ENCODE results near the gene TEX264.
"Not testable (repeated sequence)": the region's sequence is repeated elsewhere in the genome, so short reads cannot be mapped to it uniquely, and the experiment has no call there.

The TEX264 gene

DNA sequence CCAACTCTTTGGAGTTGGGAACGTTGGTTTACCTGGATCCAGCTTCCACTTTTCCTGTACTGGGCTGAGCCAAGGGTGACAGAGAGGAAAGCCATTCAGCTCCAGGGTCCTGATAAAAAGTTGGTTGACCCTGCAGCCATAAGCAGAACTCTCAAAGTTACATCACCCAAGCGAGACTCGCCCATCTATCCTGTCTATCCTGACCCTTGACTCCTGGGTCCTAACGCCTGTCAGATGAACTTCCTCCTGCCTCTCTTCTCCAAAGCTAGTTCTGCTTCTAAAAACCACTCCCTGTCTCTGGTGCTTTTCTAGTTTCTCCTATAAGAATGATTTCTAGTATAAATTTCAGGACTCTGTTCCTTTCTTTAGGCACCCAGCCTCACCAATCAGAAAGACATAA is 71.9 kb downstream of the TEX264 start:
- H3K4me3 ChIP-seq (ENCODE audit: low read length in 2 of 2); H3K36me3 ChIP-seq (ENCODE audit: control insufficient read depth in 2 of 2, insufficient read depth in 2 of 2, low read length in 2 of 2); H3K9ac ChIP-seq (ENCODE audit: low read depth in 1 of 2, low read length in 2 of 2); H3K9me3 ChIP-seq (ENCODE audit: control insufficient read depth in 2 of 2, low read length in 2 of 2); H3K4me1 ChIP-seq (ENCODE audit: control insufficient read depth in 2 of 2, insufficient read depth in 2 of 2, low read length in 2 of 2); H3K27ac ChIP-seq (ENCODE audit: low read depth in 2 of 2, low read length in 2 of 2); H3K27me3 ChIP-seq (ENCODE audit: control insufficient read depth in 2 of 2, insufficient read depth in 2 of 2, low read length in 2 of 2): not testable (repeated sequence)

DNA sequence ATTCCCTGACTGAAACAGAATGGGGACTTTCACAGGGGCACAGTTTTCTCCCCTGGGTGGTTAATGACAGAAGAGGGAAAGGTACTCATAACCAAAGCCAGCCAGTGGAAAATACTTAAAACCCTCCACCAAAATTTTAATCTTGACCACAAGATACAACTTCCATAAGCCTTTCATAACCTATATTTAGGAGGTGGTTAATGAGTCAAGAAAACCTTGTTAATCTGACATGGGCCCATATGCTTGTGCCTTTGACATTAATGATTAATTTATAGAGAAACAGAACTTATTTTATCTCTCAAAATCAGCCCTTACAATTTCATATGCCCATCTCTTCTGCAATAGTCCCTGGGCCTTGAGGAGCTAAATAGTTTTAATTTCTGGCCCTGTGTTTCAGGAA is 76.8 kb downstream of the TEX264 start:
- H3K27ac ChIP-seq (ENCODE audit: low read depth in 2 of 2, low read length in 2 of 2), result no peak overlapping the region
- no peak overlapping the region for H3K9ac ChIP-seq (ENCODE audit: low read depth in 1 of 2, low read length in 2 of 2)
- no peaks in the 10 kb centered on the region for H3K9me3 ChIP-seq (ENCODE audit: control insufficient read depth in 2 of 2, low read length in 2 of 2)
- H3K36me3 ChIP-seq (ENCODE audit: control insufficient read depth in 2 of 2, insufficient read depth in 2 of 2, low read length in 2 of 2), result no peaks in the 10 kb centered on the region
- H3K4me1 ChIP-seq (ENCODE audit: control insufficient read depth in 2 of 2, insufficient read depth in 2 of 2, low read length in 2 of 2), result no peaks in the 10 kb centered on the region
- H3K4me3 ChIP-seq (ENCODE audit: low read length in 2 of 2), result no peak overlapping the region
- H3K27me3 ChIP-seq (ENCODE audit: control insufficient read depth in 2 of 2, insufficient read depth in 2 of 2, low read length in 2 of 2), result no peaks in the 10 kb centered on the region

- Histone ChIP-seq H3K27me3 (ENCODE audit: control insufficient read depth in 2 of 2, insufficient read depth in 2 of 2, low read length in 2 of 2) (no peaks in the 10 kb centered on the region), H3K9me3 (ENCODE audit: control insufficient read depth in 2 of 2, low read length in 2 of 2) (no peaks in the 10 kb centered on the region), H3K9ac (ENCODE audit: low read depth in 1 of 2, low read length in 2 of 2) (no peak overlapping the region), H3K27ac (ENCODE audit: low read depth in 2 of 2, low read length in 2 of 2) (no peak overlapping the region), H3K4me3 (ENCODE audit: low read length in 2 of 2) (no peak overlapping the region), H3K4me1 (ENCODE audit: control insufficient read depth in 2 of 2, insufficient read depth in 2 of 2, low read length in 2 of 2) (no peaks in the 10 kb centered on the region), H3K36me3 (ENCODE audit: control insufficient read depth in 2 of 2, insufficient read depth in 2 of 2, low read length in 2 of 2) (no peaks in the 10 kb centered on the region)
These were observed 77.3 kb downstream of the TEX264 start for GRCh38 chr3:51748327-51748726.

DNA sequence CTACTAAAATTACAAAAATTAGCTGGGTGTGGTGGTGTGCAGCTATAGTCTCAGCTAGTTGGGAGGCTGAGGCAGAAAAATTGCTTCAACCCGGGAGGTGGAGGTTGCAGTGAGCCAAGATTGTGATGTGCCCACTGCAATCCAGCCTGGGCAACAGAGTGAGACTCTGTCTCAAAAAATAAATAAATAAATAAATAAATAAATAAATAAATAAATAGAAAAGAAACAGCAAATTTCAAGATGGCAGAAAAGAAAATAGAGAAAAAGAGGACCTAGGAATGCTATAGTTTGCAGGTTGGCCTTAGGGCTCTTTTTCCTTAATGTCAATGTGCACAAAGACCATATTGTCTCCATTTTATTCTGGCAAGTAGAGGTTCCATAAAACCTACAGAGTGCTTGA is 79.8 kb downstream of the TEX264 start:
- H3K27ac ChIP-seq (ENCODE audit: low read depth in 2 of 2, low read length in 2 of 2), result no peak overlapping the region
- no peak overlapping the region for H3K4me3 ChIP-seq (ENCODE audit: low read length in 2 of 2)
- H3K9ac ChIP-seq (ENCODE audit: low read depth in 1 of 2, low read length in 2 of 2), result no peak overlapping the region
- H3K4me1 ChIP-seq (ENCODE audit: control insufficient read depth in 2 of 2, insufficient read depth in 2 of 2, low read length in 2 of 2), result no peaks in the 10 kb centered on the region
- H3K36me3 ChIP-seq (ENCODE audit: control insufficient read depth in 2 of 2, insufficient read depth in 2 of 2, low read length in 2 of 2), result no peaks in the 10 kb centered on the region
- H3K27me3 ChIP-seq (ENCODE audit: control insufficient read depth in 2 of 2, insufficient read depth in 2 of 2, low read length in 2 of 2), result no peaks in the 10 kb centered on the region
- no peaks in the 10 kb centered on the region for H3K9me3 ChIP-seq (ENCODE audit: control insufficient read depth in 2 of 2, low read length in 2 of 2)

DNA sequence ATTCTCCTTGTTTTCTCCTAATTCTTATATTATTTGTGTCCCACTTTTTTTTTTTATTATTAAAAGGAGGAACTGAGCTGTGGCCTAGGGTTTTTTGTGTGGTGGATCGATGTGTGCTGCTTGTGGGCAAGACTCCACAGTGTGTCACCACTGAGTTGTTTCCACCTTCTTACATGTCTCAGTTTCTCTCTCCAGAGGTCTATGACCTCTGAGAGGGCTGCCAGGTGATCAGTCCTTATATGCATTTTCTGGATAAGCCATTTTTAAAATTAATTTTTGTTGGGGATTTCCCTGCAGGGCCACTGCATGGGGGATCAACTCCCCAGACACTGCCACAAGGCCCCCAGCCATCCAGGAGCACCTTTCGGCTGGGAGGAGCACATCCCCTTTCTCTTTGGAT is 80.2 kb downstream of the TEX264 start:
- Histone ChIP-seq H3K27me3 (ENCODE audit: control insufficient read depth in 2 of 2, insufficient read depth in 2 of 2, low read length in 2 of 2) (no peaks in the 10 kb centered on the region), H3K4me1 (ENCODE audit: control insufficient read depth in 2 of 2, insufficient read depth in 2 of 2, low read length in 2 of 2) (no peaks in the 10 kb centered on the region), H3K9ac (ENCODE audit: low read depth in 1 of 2, low read length in 2 of 2) (no peak overlapping the region), H3K9me3 (ENCODE audit: control insufficient read depth in 2 of 2, low read length in 2 of 2) (no peaks in the 10 kb centered on the region), H3K4me3 (ENCODE audit: low read length in 2 of 2) (no peak overlapping the region), H3K27ac (ENCODE audit: low read depth in 2 of 2, low read length in 2 of 2) (no peak overlapping the region), H3K36me3 (ENCODE audit: control insufficient read depth in 2 of 2, insufficient read depth in 2 of 2, low read length in 2 of 2) (no peaks in the 10 kb centered on the region)

Measured in mucosa of rectum (tissue), 2 donors.